Stomach smooth muscle (tissue), 2 donors: ENCODE data around the gene ATXN1.

Experiments used
- H3K27ac ChIP-seq: one replicate; pipeline ENCODE4 v1.7.0; 2013; ENCODE audit warnings: mild to moderate bottlenecking, low read length, inconsistent platforms
- H3K27me3 ChIP-seq, 2 donors: one replicate each; pipeline ENCODE4 v1.7.0; 2013; ENCODE audit warnings: low read length in 2 of 2; ENCODE audit not compliant: insufficient read depth in 2 of 2, control insufficient read depth in 1 of 2
- H3K36me3 ChIP-seq, 2 donors: one replicate each; pipeline ENCODE4 v1.7.0; 2013; ENCODE audit warnings: low read length in 2 of 2; ENCODE audit not compliant: control insufficient read depth in 2 of 2, insufficient read depth in 2 of 2
- H3K4me1 ChIP-seq: one replicate; pipeline ENCODE4 v1.7.0; 2013; ENCODE audit warnings: low read length; ENCODE audit not compliant: control insufficient read depth, insufficient read depth
- H3K4me3 ChIP-seq, 2 donors: one replicate each; pipeline ENCODE4 v1.7.0; 2013; ENCODE audit warnings: low read length in 2 of 2
- H3K9ac ChIP-seq, 2 donors: one replicate each; pipeline ENCODE4 v1.7.0; 2013; ENCODE audit warnings: low read length in 2 of 2, mild to moderate bottlenecking in 1 of 2
- H3K9me3 ChIP-seq, 2 donors: one replicate each; pipeline ENCODE4 v1.7.0; 2013; ENCODE audit warnings: low read length in 2 of 2; ENCODE audit not compliant: control insufficient read depth in 2 of 2
- donor health status: healthy.
- donor health status: Pancreatic carcinoma.

Gene ATXN1

DNA sequence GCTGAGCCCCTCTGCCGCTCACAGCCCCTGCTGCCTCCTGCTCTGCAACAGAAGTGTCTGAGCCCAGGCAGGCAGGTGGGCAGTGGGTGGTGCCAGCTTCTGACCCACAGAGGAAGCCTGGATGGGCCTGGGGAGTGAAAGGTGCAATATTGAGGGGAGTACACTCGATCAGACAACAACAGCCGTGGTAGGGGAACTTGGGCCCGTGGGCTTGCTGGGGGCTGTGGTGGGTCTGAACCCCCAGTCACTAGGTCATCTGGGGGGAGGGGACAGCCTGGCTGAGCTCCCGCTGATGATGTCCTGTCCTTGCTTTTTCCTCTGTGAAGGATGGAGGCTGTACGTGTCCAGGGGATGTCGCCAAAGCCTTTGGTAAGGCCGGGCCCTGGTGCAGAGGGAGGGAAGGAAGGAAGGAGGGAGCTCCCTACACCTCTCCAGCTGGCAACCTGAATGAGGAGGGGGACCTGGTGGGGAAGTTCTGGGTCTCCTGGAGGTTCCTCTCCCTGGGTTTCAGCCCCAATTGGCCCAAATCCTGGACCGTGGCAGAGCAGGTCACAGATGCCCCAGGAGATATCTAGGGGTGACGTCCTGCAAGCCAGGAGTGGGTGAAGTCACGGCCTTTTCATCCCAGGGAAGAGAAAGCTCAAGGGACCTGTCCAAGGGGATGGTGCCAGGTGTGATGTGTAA lies 475.7 kb downstream of the ATXN1 start:
- Histone ChIP-seq H3K9me3 (no peaks in the 10 kb centered on the region), H3K9ac (no peak overlapping the region), H3K4me1 (no peaks in the 10 kb centered on the region), H3K4me3 (no peak overlapping the region), H3K27me3 (no peaks in the 10 kb centered on the region), H3K27ac (no peak overlapping the region), H3K36me3 (peaks cover 0 to 3% of the 10 kb centered on the region in 2 donors)

DNA sequence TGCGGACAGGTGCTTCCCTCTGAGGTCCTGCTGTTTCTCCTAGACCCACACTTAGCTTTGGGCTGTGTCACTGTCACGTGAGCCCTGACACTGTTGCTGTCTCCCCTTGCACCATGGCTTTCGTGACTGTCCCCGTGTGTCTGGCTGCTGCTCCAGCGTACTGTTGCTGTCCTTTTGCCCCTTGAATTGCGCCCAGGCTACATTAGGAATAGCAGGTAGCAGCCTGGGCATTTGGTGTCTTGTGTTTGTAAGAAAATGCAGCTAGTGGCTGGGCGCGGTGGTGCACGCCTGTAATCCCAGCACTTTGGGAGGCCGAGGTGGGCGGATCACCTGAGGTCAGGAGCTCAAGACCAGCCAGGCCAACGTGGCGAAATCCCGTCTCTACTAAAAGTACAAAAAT lies 476.8 kb downstream of the ATXN1 start:
- Histone ChIP-seq H3K4me1 (no peaks in the 10 kb centered on the region), H3K27ac (no peak overlapping the region), H3K36me3 (peaks cover 3 to 5% of the 10 kb centered on the region in 2 donors)

DNA sequence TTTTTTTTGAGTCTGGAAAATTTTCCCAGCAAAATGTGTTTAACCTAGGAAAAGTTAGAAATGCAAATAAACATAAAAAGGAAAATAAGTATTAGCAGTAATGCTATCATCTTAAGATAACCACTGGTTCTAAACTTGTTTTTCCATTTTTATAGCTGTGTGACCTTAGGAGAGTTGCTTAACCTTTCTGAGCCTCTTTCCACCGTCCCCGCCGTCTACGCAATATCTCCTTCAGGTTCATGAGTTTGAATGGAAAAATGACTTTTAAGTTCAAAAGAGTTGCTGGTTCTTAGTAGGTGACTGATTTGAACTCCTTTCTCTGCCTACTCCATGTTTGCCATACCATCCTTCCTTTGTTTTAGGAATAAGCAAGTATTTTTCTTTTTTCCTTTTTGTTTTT lies 478.9 kb downstream of the ATXN1 start:
- H3K36me3 ChIP-seq = peaks cover 8% of the 10 kb centered on the region in 2 donors
- no peaks in the 10 kb centered on the region for H3K27me3 ChIP-seq
- no peak overlapping the region for H3K9ac ChIP-seq
- H3K4me1 ChIP-seq = peaks cover 7% of the 10 kb centered on the region
- H3K9me3 ChIP-seq = no peaks in the 10 kb centered on the region
- H3K4me3 ChIP-seq = no peak overlapping the region
- H3K27ac ChIP-seq = no peak overlapping the region

More for the DNA sequence above, 476.8 kb downstream of the ATXN1 start:
- H3K4me3 ChIP-seq = no peak overlapping the region
- H3K27me3 ChIP-seq = no peaks in the 10 kb centered on the region
- no peaks in the 10 kb centered on the region for H3K9me3 ChIP-seq
- no peak overlapping the region for H3K9ac ChIP-seq

DNA sequence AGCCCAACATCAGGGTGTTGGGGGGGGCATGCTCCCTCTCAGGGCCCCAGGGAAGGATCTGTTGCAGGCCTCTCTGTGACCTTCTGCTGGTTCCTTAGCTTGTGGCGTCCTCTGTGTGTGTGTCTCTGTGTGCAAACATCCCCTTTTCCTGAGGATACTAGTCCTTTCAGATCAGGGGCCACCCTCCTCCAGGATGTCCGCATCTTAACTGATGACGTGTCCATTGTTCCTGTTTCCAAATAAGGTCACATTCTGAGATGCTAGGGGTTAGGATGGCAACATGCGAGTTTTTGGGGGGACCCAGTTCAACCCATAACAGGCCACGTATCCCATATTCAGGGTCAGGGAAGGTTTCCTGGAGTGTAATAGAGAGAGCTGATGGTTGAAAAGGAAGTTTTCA lies 482.0 kb downstream of the ATXN1 start:
- Histone ChIP-seq H3K36me3 (peaks cover 8 to 10% of the 10 kb centered on the region in 2 donors), H3K9me3 (no peaks in the 10 kb centered on the region), H3K9ac (no peak overlapping the region), H3K4me3 (no peak overlapping the region), H3K27ac (no peak overlapping the region), H3K4me1 (peaks cover 22% of the 10 kb centered on the region), H3K27me3 (no peaks in the 10 kb centered on the region)

- no peak overlapping the region for H3K4me3 ChIP-seq
- H3K27ac ChIP-seq = no peak overlapping the region
- peaks cover 8 to 10% of the 10 kb centered on the region in 2 donors for H3K36me3 ChIP-seq
- H3K4me1 ChIP-seq = peaks cover 25% of the 10 kb centered on the region
- no peaks in the 10 kb centered on the region for H3K27me3 ChIP-seq
- H3K9ac ChIP-seq = no peak overlapping the region
- H3K9me3 ChIP-seq = no peaks in the 10 kb centered on the region
Observed at GRCh38 chr6:16278750-16279149, 482.5 kb downstream of the ATXN1 start.

GRCh38 chr6:16278048-16278724 lies 483.1 kb downstream of the ATXN1 start:
- H3K4me3 ChIP-seq = peak overlapping the region in 1 of 2 donors; percentile 15
- no peaks in the 10 kb centered on the region for H3K9me3 ChIP-seq
- peak overlapping the region; percentile 18 for H3K27ac ChIP-seq
- no peak overlapping the region for H3K9ac ChIP-seq
- peaks cover 29% of the 10 kb centered on the region for H3K4me1 ChIP-seq
- no peaks in the 10 kb centered on the region for H3K27me3 ChIP-seq
- peaks cover 8 to 10% of the 10 kb centered on the region in 2 donors for H3K36me3 ChIP-seq

GRCh38 chr6:16277101-16277981 lies 483.9 kb downstream of the ATXN1 start:
- H3K4me1 ChIP-seq = peaks cover 31% of the 10 kb centered on the region
- peak overlapping the region in 1 of 2 donors; percentile 15 for H3K4me3 ChIP-seq
- H3K9me3 ChIP-seq = no peaks in the 10 kb centered on the region
- H3K9ac ChIP-seq = no peak overlapping the region
- H3K27me3 ChIP-seq = no peaks in the 10 kb centered on the region
- H3K27ac ChIP-seq = peak overlapping the region; percentile 18
- peaks cover 8 to 10% of the 10 kb centered on the region in 2 donors for H3K36me3 ChIP-seq

- H3K27ac ChIP-seq = no peak overlapping the region
- no peak overlapping the region for H3K9ac ChIP-seq
- no peak overlapping the region for H3K4me3 ChIP-seq
- peaks cover 5% of the 10 kb centered on the region in 2 donors for H3K36me3 ChIP-seq
- H3K9me3 ChIP-seq = no peaks in the 10 kb centered on the region
- H3K4me1 ChIP-seq = peaks cover 31% of the 10 kb centered on the region
- no peaks in the 10 kb centered on the region for H3K27me3 ChIP-seq
Observed at GRCh38 chr6:16274885-16275589, 486.2 kb downstream of the ATXN1 start.

DNA sequence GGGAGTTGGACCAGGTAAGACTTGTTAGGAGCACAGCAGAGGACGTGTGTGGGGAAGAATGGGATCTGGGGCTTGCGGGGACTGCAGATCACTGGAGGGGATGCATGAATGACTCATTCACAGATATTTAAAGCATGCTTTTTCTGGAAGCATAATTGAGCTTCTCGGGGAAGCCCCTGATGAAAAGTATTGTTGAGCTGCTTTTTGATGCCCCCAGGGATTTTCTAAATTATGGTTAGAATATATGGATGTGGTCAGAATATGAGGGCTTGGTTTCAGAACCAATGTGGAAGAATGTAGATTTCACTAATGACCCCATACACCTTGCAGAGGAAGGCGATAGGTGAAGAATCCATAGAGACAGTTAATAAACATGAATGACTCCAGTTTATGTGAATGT lies 486.8 kb downstream of the ATXN1 start:
- Histone ChIP-seq H3K9ac (no peak overlapping the region), H3K27ac (no peak overlapping the region), H3K9me3 (no peaks in the 10 kb centered on the region), H3K27me3 (no peaks in the 10 kb centered on the region), H3K4me3 (no peak overlapping the region), H3K4me1 (peaks cover 31% of the 10 kb centered on the region), H3K36me3 (peaks cover 5% of the 10 kb centered on the region in 2 donors)

- Histone ChIP-seq H3K4me1 (peaks cover 31% of the 10 kb centered on the region), H3K36me3 (peaks cover 0 to 2% of the 10 kb centered on the region in 2 donors), H3K27ac (peak overlapping the region; percentile 46), H3K4me3 (no peak overlapping the region), H3K27me3 (no peaks in the 10 kb centered on the region), H3K9me3 (no peaks in the 10 kb centered on the region), H3K9ac (no peak overlapping the region)
Observed at GRCh38 chr6:16273256-16273655, 488.0 kb downstream of the ATXN1 start.
